GM21381 (cell line): ENCODE measurements around the gene QSOX2.
A peak's percentile ranks its signal among the peaks of the same experiment; 100 is the strongest.
"Not testable (repeated sequence)": the region's sequence is repeated elsewhere in the genome, so short reads cannot be mapped to it uniquely, and the experiment has no call there.

Experiments used
- ATAC-seq: cut with Tn5 transposase; IDR thresholded peaks from one replicate; pipeline ENCODE4 v1.9.1; 2021; ENCODE audit warnings: mild to moderate bottlenecking, moderate library complexity; ENCODE audit not compliant: unreplicated experiment

Gene QSOX2

GRCh38 chr9:136237486-136238341 lies 7.9 kb downstream of the QSOX2 start:
- ATAC-seq, result no peak

- ATAC-seq, result not testable (repeated sequence)
Observed at GRCh38 chr9:136236471-136237410, 8.9 kb downstream of the QSOX2 start.

GRCh38 chr9:136235709-136236455 lies 9.7 kb downstream of the QSOX2 start:
- no peak for ATAC-seq

- no peak for ATAC-seq
Observed at GRCh38 chr9:136235171-136235570, 10.4 kb downstream of the QSOX2 start.

GRCh38 chr9:136234597-136234996 lies 11.0 kb downstream of the QSOX2 start:
- ATAC-seq, result no peak

- ATAC-seq, result no peak
Observed at GRCh38 chr9:136233868-136234267, 11.7 kb downstream of the QSOX2 start.

- ATAC-seq, result no peak
Observed at GRCh38 chr9:136233411-136233810, 12.2 kb downstream of the QSOX2 start.

GRCh38 chr9:136232969-136233368 lies 12.6 kb downstream of the QSOX2 start:
- no peak for ATAC-seq

- no peak for ATAC-seq
Observed at GRCh38 chr9:136231478-136232297, 13.9 kb downstream of the QSOX2 start.

- no peak for ATAC-seq
Observed at GRCh38 chr9:136230773-136231172, 14.8 kb downstream of the QSOX2 start.

GRCh38 chr9:136230365-136230764 lies 15.2 kb downstream of the QSOX2 start:
- no peak for ATAC-seq

GRCh38 chr9:136229096-136230065 lies 16.2 kb downstream of the QSOX2 start:
- no peak for ATAC-seq

GRCh38 chr9:136228107-136228875 lies 17.3 kb downstream of the QSOX2 start:
- no peak for ATAC-seq

GRCh38 chr9:136226680-136227407 lies 18.8 kb downstream of the QSOX2 start:
- no peak for ATAC-seq

GRCh38 chr9:136225748-136226679 lies 19.6 kb downstream of the QSOX2 start:
- peak; percentile 49 for ATAC-seq

- peak; percentile 48 for ATAC-seq
Observed at GRCh38 chr9:136225366-136225747, 20.3 kb downstream of the QSOX2 start.
